ENCODE measurements around the gene COL23A1. TPM values are rescaled to one million over a fixed set of nuclear protein-coding genes. Genes with fewer than 3 reads are reported as not detected.

COL23A1 gene
- total and polyA plus RNA-seq, 2 of the 8 experiments (the other 6 are each of a cell fraction or from before 2014, with no cell fraction given): 3.1 to 4.7 TPM

DNA sequence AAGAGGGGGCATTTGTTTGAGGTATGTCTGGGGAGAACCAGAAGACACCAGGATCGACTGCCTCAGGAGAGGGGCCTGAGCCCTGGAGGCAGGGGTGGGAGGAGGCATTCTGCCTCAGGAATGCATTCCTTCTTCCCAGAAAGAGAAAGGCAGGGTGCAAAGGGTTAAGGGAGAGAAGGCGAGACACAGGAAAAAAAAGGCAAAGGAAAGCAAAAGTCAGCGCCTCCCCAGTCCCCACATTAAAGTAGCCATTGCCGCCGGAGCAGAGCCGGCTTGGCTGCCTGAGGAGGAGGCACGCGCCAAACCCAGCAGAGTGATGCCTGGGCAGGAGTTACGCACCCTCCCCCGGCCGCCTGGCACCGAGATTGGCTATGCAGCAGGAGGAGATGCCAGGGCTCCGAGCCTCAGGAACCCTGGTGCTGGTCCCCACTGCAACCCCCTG lies 233.7 kb downstream of the COL23A1 start:
- peaks cover 0 to 9% of the 10 kb centered on the region in 2 experiments for H4K20me1 ChIP-seq (replicated peaks in 1 of 2; ENCODE audit: control insufficient read depth in 1 of 2, insufficient read depth in 2 of 2, low read length in 2 of 2)
- H3K36me3 ChIP-seq (ENCODE audit: control insufficient read depth in 2 of 4, insufficient read depth in 4 of 4, low read length in 3 of 4): no peaks in the 10 kb centered on the region
- no peaks in the 10 kb centered on the region for H3K79me1 ChIP-seq (ENCODE audit: low read depth, low read length)
- 20% methylated on average over 13 of the region's 13 CpGs; no CpG with 5 or more reads in 1 of the 2 experiments for WGBS, 2 experiments (ENCODE audit: extremely low coverage in 1 of 2, insufficient coverage in 1 of 2, insufficient read length in 1 of 2, insufficient replicate concordance in 2 of 2, low coverage in 1 of 2, low lambda C conversion rate in 2 of 2, missing lambda C conversion rate in 1 of 2)
- no peaks in the 10 kb centered on the region for H3K9me3 ChIP-seq (ENCODE audit: insufficient read depth in 2 of 2, low read depth in 1 of 2, low read length in 1 of 2)
- TF ChIP-seq, protein P1, sequence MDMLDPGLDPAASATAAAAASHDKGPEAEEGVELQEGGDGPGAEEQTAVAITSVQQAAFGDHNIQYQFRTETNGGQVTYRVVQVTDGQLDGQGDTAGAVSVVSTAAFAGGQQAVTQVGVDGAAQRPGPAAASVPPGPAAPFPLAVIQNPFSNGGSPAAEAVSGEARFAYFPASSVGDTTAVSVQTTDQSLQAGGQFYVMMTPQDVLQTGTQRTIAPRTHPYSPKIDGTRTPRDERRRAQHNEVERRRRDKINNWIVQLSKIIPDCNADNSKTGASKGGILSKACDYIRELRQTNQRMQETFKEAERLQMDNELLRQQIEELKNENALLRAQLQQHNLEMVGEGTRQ (IDR thresholded peaks at IDR 0.05; ENCODE audit: low read length): no peak
- TF ChIP-seq ASH2L (IDR thresholded peaks at IDR 0.05; ENCODE audit: low read length): peak; percentile 60
- no peak for TF ChIP-seq EP300 (IDR thresholded peaks at IDR 0.05; ENCODE audit: borderline replicate concordance in 1 of 2, low read depth in 2 of 2, low read length in 2 of 2)
- no peak for TF ChIP-seq SAP30 (IDR thresholded peaks at IDR 0.05; ENCODE audit: insufficient read depth, insufficient replicate concordance, low read length)
- no peak for TF ChIP-seq SUZ12 (IDR thresholded peaks at IDR 0.05; ENCODE audit: low read length)
- no peak for TF ChIP-seq EZH2 (IDR thresholded peaks at IDR 0.05; ENCODE audit: low read depth, low read length, severe bottlenecking)
- no peak for TF ChIP-seq SP1 (IDR thresholded peaks at IDR 0.05; ENCODE audit: low read depth, low read length)
- 0 out of 2 replicates have a peak, but pooled peaks have one; percentile 59 for TF ChIP-seq TEAD4 (IDR thresholded peaks at IDR 0.05; ENCODE audit: low read depth, low read length)
- H2AK5ac ChIP-seq (ENCODE audit: low read depth, low read length): no peak overlapping the region
- no peaks in the 10 kb centered on the region for H3K27me3 ChIP-seq (replicated peaks in 1 of 4; ENCODE audit: control insufficient read depth in 3 of 4, extremely low read depth in 1 of 4, insufficient read depth in 3 of 4, low read length in 3 of 4)
- H3K4me3 ChIP-seq (ENCODE audit: extremely low read depth in 1 of 4, insufficient read depth in 2 of 4, low read depth in 3 of 4, low read length in 4 of 4): peak overlapping the region in 3 of 4 experiments; percentile 6 to 48 (median 12); a peak in 4 of 8 replicates
- H3K4me1 ChIP-seq (replicated peaks in 1 of 4; ENCODE audit: control insufficient read depth in 3 of 4, insufficient read depth in 4 of 4, low read length in 3 of 4): peaks cover 7 to 22% (median 10%) of the 10 kb centered on the region in 4 experiments
- no peak overlapping the region for H3K18ac ChIP-seq (ENCODE audit: extremely low read depth, low read length)
- H3K4ac ChIP-seq (replicated peaks; ENCODE audit: insufficient read length, low read depth, low read length): no peak overlapping the region
- no peak overlapping the region for H2BK120ac ChIP-seq (replicated peaks; ENCODE audit: low read depth, low read length)
- no peak overlapping the region for H3K9ac ChIP-seq (replicated peaks in 1 of 4; ENCODE audit: extremely low read depth in 1 of 4, low read depth in 3 of 4, low read length in 3 of 4)
- H4K8ac ChIP-seq (ENCODE audit: extremely low read depth, insufficient read depth, low read length): no peak overlapping the region
- no peak overlapping the region for H2BK12ac ChIP-seq (ENCODE audit: low read depth, low read length)
- no peak overlapping the region for H4K5ac ChIP-seq (ENCODE audit: insufficient read length, low read depth, low read length)
- H3K14ac ChIP-seq (ENCODE audit: insufficient read length): no peak overlapping the region
- no peak overlapping the region for H4K91ac ChIP-seq (replicated peaks; ENCODE audit: insufficient read length, low read length)
- no peak overlapping the region for H2BK15ac ChIP-seq (ENCODE audit: low read length)
- peaks cover 12% of the 10 kb centered on the region for H3K23me2 ChIP-seq (ENCODE audit: low read depth, low read length)
- no peak overlapping the region for H2AFZ ChIP-seq (ENCODE audit: low read length)
- CTCF ChIA-PET (ENCODE audit: partially characterized antibody): interaction anchor here (0.9 to 1.8 kb wide), 6 partner anchors 20 to 197 kb away, joined by 3 to 4 read pairs (median 3); no protein-coding TSS in a partner anchor
- H3K4me2 ChIP-seq (ENCODE audit: insufficient read depth in 1 of 2, low read depth in 2 of 2, low read length in 2 of 2): peak overlapping the region; percentile 56 to 66
- POLR2A ChIA-PET (ENCODE audit: partially characterized antibody): no interaction called here
- no peak overlapping the region for H3K23ac ChIP-seq (ENCODE audit: insufficient read length)
- DNase-seq (ENCODE audit: low read depth in 1 of 2, low spot score in 2 of 2): no peak
- no peak overlapping the region for H3K56ac ChIP-seq (replicated peaks; ENCODE audit: insufficient read length, low read depth, low read length)
- peak; percentile 28 for FAIRE-seq
- no peak overlapping the region for H2BK20ac ChIP-seq (ENCODE audit: low read length)
- H3K79me2 ChIP-seq (ENCODE audit: control insufficient read depth in 1 of 2, insufficient read depth in 2 of 2, low read length in 2 of 2): no peaks in the 10 kb centered on the region; a peak in 1 of 4 replicates
- 0 out of 2 replicates have a peak overlapping the region, but pooled peaks have one; percentile 5 for H2BK5ac ChIP-seq (ENCODE audit: low read depth, low read length)
- no peak overlapping the region for H3K27ac ChIP-seq (ENCODE audit: low read depth, low read length)

Data from H1 (cell line).